Naive thymus-derived CD4-positive, alpha-beta T cell (primary cell): Measurements from ENCODE around the gene HAUS7. TPM values are rescaled to one million over a fixed set of nuclear protein-coding genes. Genes with fewer than 3 reads are reported as not detected.

ENCODE experiments used
- ATAC-seq: fragments of 150-1000 bp; cut with Tn5 transposase; 2 replicates; pipeline ENCODE4 v1.10.0; 2021; ENCODE audit warnings: mild to moderate bottlenecking, moderate library complexity
- CTCF ChIA-PET: fragments of 350-600 bp; sonication (Branson Sonifier 250); formaldehyde crosslinking; loops from one replicate; lab custom pipeline; 2021; ENCODE audit warnings: antibody characterized with exemption; lab: Charles Lee
- POLR2A ChIA-PET: fragments of 350-600 bp; sonication (Branson Sonifier 250); formaldehyde crosslinking; loops from one replicate; lab custom pipeline; 2021; ENCODE audit warnings: antibody characterized with exemption, inconsistent platforms; lab: Charles Lee
- DNase-seq, 9 donors: peaks; one replicate each; pipeline versions ENCODE4 v3.0.0 to v3.0.0-alpha.2; 2020 to 2022; ENCODE audit warnings: mixed read lengths in 1 of 9
- H3K27ac ChIP-seq: one replicate; pipeline ENCODE4 v1.7.0; 2013; ENCODE audit warnings: mild to moderate bottlenecking, low read depth, low read length, moderate library complexity
- H3K27me3 ChIP-seq, 2 donors: one replicate each; pipeline ENCODE4 v1.7.0; 2013; ENCODE audit warnings: low read length in 2 of 2, mild to moderate bottlenecking in 2 of 2, moderate library complexity in 2 of 2; ENCODE audit not compliant: control insufficient read depth in 2 of 2, insufficient read depth in 2 of 2
- H3K36me3 ChIP-seq, 3 experiments: 1 replicate in 2 of 3; 2 replicates in 1 of 3; pipeline ENCODE4 v1.7.0; 2013; ENCODE audit warnings: low read length in 3 of 3, mild to moderate bottlenecking in 3 of 3, moderate library complexity in 1 of 3; ENCODE audit not compliant: insufficient read depth in 3 of 3, control insufficient read depth in 2 of 3
- H3K4me1 ChIP-seq, 2 donors: one replicate each; pipeline ENCODE4 v1.7.0; 2013; ENCODE audit warnings: low read length in 2 of 2, mild to moderate bottlenecking in 2 of 2, moderate library complexity in 1 of 2; ENCODE audit not compliant: control insufficient read depth in 2 of 2, insufficient read depth in 2 of 2
- H3K4me3 ChIP-seq: 2 replicates; pipeline ENCODE4 v1.7.0; 2013; ENCODE audit warnings: mild to moderate bottlenecking, low read length
- H3K9me3 ChIP-seq, 3 experiments: 1 replicate in 2 of 3; 2 replicates in 1 of 3; pipeline ENCODE4 v1.7.0; 2013; ENCODE audit warnings: low read length in 3 of 3; ENCODE audit not compliant: control insufficient read depth in 2 of 3
- H3K27ac Mint-ChIP-seq, 9 donors: one replicate each; pipeline ENCODE4 v1.8.0; 2020 to 2022; ENCODE audit warnings: mixed read lengths in 9 of 9, mild to moderate bottlenecking in 8 of 9, moderate library complexity in 5 of 9, inconsistent platforms in 2 of 9
- H3K27me3 Mint-ChIP-seq, 5 donors: one replicate each; pipeline ENCODE4 v1.8.0; 2021 to 2022; ENCODE audit warnings: mixed read lengths in 5 of 5, mild to moderate bottlenecking in 1 of 5
- H3K36me3 Mint-ChIP-seq, 5 donors: one replicate each; pipeline ENCODE4 v1.8.0; 2020 to 2022; ENCODE audit warnings: mixed read lengths in 5 of 5, mild to moderate bottlenecking in 3 of 5, inconsistent platforms in 1 of 5
- H3K4me1 Mint-ChIP-seq, 7 donors: one replicate each; pipeline ENCODE4 v1.8.0; 2020 to 2022; ENCODE audit warnings: mixed read lengths in 7 of 7, mild to moderate bottlenecking in 3 of 7, inconsistent platforms in 1 of 7
- H3K4me3 Mint-ChIP-seq, 10 donors: one replicate each; pipeline ENCODE4 v1.8.0; 2020 to 2022; ENCODE audit warnings: mild to moderate bottlenecking in 10 of 10, mixed read lengths in 10 of 10, moderate library complexity in 6 of 10, inconsistent platforms in 2 of 10
- H3K9me3 Mint-ChIP-seq, 11 donors: one replicate each; pipeline ENCODE4 v1.8.0; 2020 to 2022; ENCODE audit warnings: mixed read lengths in 11 of 11, mild to moderate bottlenecking in 4 of 11, inconsistent platforms in 1 of 11, moderate library complexity in 1 of 11
- intact Hi-C, 2 donors: fragments of 100-400 bp; cut with micrococcal nuclease; formaldehyde crosslinking; loops; one replicate each; pipeline ENCODE4 v1.15.1; 2023
- polyA plus RNA-seq, 2 donors: library from polyadenylated mRNA; unstranded; fragments of 300-500 nt; fragmentation: Illumina TruSeq; gene quantifications; one replicate each; pipeline ENCODE4 v1.2.3, GENCODE V29; 2021
- total RNA-seq, 6 experiments: library from RNA in 5 of 6; stranded (reverse) in 5 of 6; gene quantifications; 1 replicate in 5 of 6; 2 replicates in 1 of 6; pipeline ENCODE4 v1.2.3 and lab custom pipeline; 2021 to 2026

Gene HAUS7
- total and polyA plus RNA-seq, 7 experiments from 2014 or later, result 20.7 to 44.8 (median 28.4) TPM

DNA sequence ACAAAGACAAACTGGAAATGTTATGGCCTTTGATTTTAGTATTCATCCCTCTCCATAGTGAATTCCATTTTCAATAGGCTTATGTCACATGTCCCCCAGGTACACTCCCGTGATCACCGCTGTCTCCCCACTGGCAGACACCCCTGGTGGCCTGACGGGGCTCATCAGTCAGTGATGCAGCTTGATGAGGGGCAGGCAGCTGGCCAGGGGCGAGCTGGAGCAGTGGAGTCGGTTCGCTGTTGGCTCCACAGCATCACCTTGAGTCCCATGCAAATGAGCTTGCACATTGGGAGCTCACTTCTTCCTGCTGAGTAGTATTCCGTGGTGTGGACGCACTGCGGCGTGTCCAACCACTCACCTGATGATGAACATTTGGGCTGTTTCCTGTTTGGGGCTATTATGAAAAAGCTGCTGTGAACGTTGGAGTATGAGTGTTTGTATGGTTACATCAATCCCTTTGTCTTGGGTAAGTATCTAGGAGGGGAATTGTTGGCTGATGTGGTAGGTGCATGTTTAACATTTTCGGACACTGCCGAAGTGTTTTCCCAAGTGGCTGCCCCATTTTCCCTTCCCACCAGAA is 29.7 kb downstream of the HAUS7 start:
- Histone ChIP-seq H3K27ac (no peak overlapping the region), H3K27me3 (no peaks in the 10 kb centered on the region), H3K36me3 (no peaks in the 10 kb centered on the region), H3K4me1 (no peaks in the 10 kb centered on the region), H3K9me3 (no peaks in the 10 kb centered on the region), H3K4me3 (no peak overlapping the region)
- intact Hi-C loops, result no loop called here
- Mint-ChIP-seq H3K27ac (no peak overlapping the region), H3K4me1 (no peaks in the 10 kb centered on the region), H3K9me3 (peaks cover 0 to 5% (median 0%) of the 10 kb centered on the region in 11 donors), H3K4me3 (no peak overlapping the region), H3K27me3 (peaks cover 0 to 2% (median 0%) of the 10 kb centered on the region in 5 donors), H3K36me3 (no peaks in the 10 kb centered on the region)
- CTCF ChIA-PET, result no interaction called here
- ATAC-seq, result no peak
- POLR2A ChIA-PET, result no interaction called here
- DNase-seq, result no peak

- intact Hi-C loops, result no loop called here
Observed at GRCh38 chrX:153439977-153440376, 30.4 kb downstream of the HAUS7 start.

GRCh38 chrX:153438532-153438931 is 31.8 kb downstream of the HAUS7 start:
- ChIA-PET CTCF (no interaction called here), POLR2A (no interaction called here)
- Histone ChIP-seq H3K27me3 (no peaks in the 10 kb centered on the region), H3K9me3 (no peaks in the 10 kb centered on the region), H3K4me3 (no peak overlapping the region), H3K27ac (no peak overlapping the region), H3K4me1 (no peaks in the 10 kb centered on the region), H3K36me3 (no peaks in the 10 kb centered on the region)
- H3K36me3 Mint-ChIP-seq, result no peaks in the 10 kb centered on the region
- intact Hi-C loops, result no loop called here
- H3K27me3 Mint-ChIP-seq, result peaks cover 0 to 2% (median 0%) of the 10 kb centered on the region in 5 donors
- no peak overlapping the region for H3K4me3 Mint-ChIP-seq
- H3K4me1 Mint-ChIP-seq, result no peaks in the 10 kb centered on the region
- DNase-seq (no peak), ATAC-seq (no peak)
- H3K9me3 Mint-ChIP-seq, result peaks cover 0 to 5% (median 0%) of the 10 kb centered on the region in 11 donors
- H3K27ac Mint-ChIP-seq, result no peak overlapping the region

More at GRCh38 chrX:153439977-153440376, 30.4 kb downstream of the HAUS7 start:
- H3K36me3 Mint-ChIP-seq, result no peaks in the 10 kb centered on the region
- Histone ChIP-seq H3K9me3 (no peaks in the 10 kb centered on the region), H3K4me1 (no peaks in the 10 kb centered on the region), H3K27me3 (no peaks in the 10 kb centered on the region), H3K4me3 (no peak overlapping the region), H3K27ac (no peak overlapping the region), H3K36me3 (no peaks in the 10 kb centered on the region)
- ATAC-seq, result no peak
- H3K4me1 Mint-ChIP-seq, result no peaks in the 10 kb centered on the region
- H3K4me3 Mint-ChIP-seq, result no peak overlapping the region
- peaks cover 0 to 5% (median 0%) of the 10 kb centered on the region in 11 donors for H3K9me3 Mint-ChIP-seq
- H3K27ac Mint-ChIP-seq, result peak overlapping the region in 1 of 9 donors; percentile 26
- CTCF ChIA-PET, result interaction anchor here (0.6 kb wide), 1 partner anchor 1100 kb away, joined by 7 read pairs; no protein-coding TSS in a partner anchor
- POLR2A ChIA-PET, result no interaction called here
- DNase-seq, result no peak
- peaks cover 0 to 2% (median 0%) of the 10 kb centered on the region in 5 donors for H3K27me3 Mint-ChIP-seq

DNA sequence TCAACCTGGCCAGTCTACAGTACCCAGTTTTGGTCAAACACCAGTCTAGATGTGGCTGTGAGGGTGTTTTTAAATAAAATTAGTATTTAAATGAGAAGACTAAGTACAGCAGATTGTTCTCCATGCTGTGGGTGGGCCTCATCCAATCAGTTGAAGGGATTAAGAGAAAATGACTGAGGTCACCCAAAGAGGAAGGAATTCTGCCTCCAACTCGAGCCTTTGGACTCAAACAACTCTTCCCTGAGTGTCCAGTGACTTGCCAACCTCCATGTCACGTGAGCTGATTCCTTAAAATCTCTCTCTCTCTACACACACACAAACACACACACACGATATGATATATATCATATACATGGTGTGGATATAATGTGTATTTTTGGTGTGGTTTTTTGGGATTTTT is 34.5 kb downstream of the HAUS7 start:
- Mint-ChIP-seq H3K9me3 (peaks cover 0 to 9% (median 0%) of the 10 kb centered on the region in 11 donors), H3K27me3 (peaks cover 0 to 4% (median 0%) of the 10 kb centered on the region in 5 donors), H3K27ac (peak overlapping the region in 1 of 9 donors; percentile 62), H3K36me3 (no peaks in the 10 kb centered on the region), H3K4me1 (no peaks in the 10 kb centered on the region), H3K4me3 (no peak overlapping the region)
- no peaks in the 10 kb centered on the region for H3K27me3 ChIP-seq
- no peak overlapping the region for H3K27ac ChIP-seq
- intact Hi-C loops, result no loop called here
- no peak overlapping the region for H3K4me3 ChIP-seq
- DNase-seq (no peak), ATAC-seq (no peak)
- H3K36me3 ChIP-seq, result no peaks in the 10 kb centered on the region
- ChIA-PET POLR2A (no interaction called here), CTCF (no interaction called here)
- H3K4me1 ChIP-seq, result no peaks in the 10 kb centered on the region
- no peaks in the 10 kb centered on the region for H3K9me3 ChIP-seq

DNA sequence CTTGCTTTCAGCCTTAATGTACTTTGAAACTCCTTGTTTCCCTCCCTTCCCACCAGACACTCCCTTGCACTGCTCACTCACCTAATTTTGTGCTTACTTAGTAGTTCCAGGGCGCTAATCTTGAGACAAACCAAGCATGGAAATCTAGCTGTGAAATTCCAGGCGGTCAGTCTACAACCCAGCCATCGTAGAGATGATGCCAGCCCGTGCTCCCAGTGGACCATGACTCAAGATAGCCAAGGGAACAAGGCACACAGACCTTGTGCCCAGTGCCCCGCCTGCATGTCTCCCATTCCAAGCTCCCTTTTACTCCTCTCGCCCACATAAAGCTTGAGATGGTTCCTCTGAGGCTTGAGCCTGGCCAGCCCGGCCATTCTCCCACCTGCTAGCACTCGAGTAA is 35.6 kb downstream of the HAUS7 start:
- Mint-ChIP-seq H3K4me3 (no peak overlapping the region), H3K27ac (no peak overlapping the region), H3K9me3 (peaks cover 0 to 12% (median 2%) of the 10 kb centered on the region in 11 donors), H3K27me3 (peaks cover 0 to 10% (median 2%) of the 10 kb centered on the region in 5 donors), H3K36me3 (peaks cover 0 to 5% (median 0%) of the 10 kb centered on the region in 5 donors), H3K4me1 (no peaks in the 10 kb centered on the region)
- Histone ChIP-seq H3K4me3 (no peak overlapping the region), H3K27me3 (no peaks in the 10 kb centered on the region), H3K27ac (no peak overlapping the region), H3K36me3 (no peaks in the 10 kb centered on the region), H3K4me1 (no peaks in the 10 kb centered on the region), H3K9me3 (no peaks in the 10 kb centered on the region)
- POLR2A ChIA-PET, result no interaction called here
- intact Hi-C loops, result no loop called here
- ATAC-seq (no peak), DNase-seq (no peak)
- CTCF ChIA-PET, result no interaction called here

GRCh38 chrX:153433781-153434285 is 36.5 kb downstream of the HAUS7 start:
- no peak overlapping the region for H3K27ac Mint-ChIP-seq
- ATAC-seq (no peak), DNase-seq (no peak)
- CTCF ChIA-PET, result no interaction called here
- no peaks in the 10 kb centered on the region for H3K9me3 ChIP-seq
- no peaks in the 10 kb centered on the region for H3K36me3 ChIP-seq
- H3K4me3 Mint-ChIP-seq, result no peak overlapping the region
- H3K27me3 ChIP-seq, result no peaks in the 10 kb centered on the region
- no peak overlapping the region for H3K4me3 ChIP-seq
- no peak overlapping the region for H3K27ac ChIP-seq
- intact Hi-C loops, result no loop called here
- H3K36me3 Mint-ChIP-seq, result peaks cover 0 to 5% (median 0%) of the 10 kb centered on the region in 5 donors
- no peaks in the 10 kb centered on the region for H3K4me1 ChIP-seq
- no peaks in the 10 kb centered on the region for H3K4me1 Mint-ChIP-seq
- POLR2A ChIA-PET, result no interaction called here
- H3K27me3 Mint-ChIP-seq, result peaks cover 0 to 10% (median 2%) of the 10 kb centered on the region in 5 donors
- H3K9me3 Mint-ChIP-seq, result peaks cover 0 to 12% (median 2%) of the 10 kb centered on the region in 11 donors

- intact Hi-C loops, result no loop called here
- H3K9me3 Mint-ChIP-seq, result peaks cover 0 to 12% (median 2%) of the 10 kb centered on the region in 11 donors
- H3K36me3 Mint-ChIP-seq, result peaks cover 0 to 5% (median 0%) of the 10 kb centered on the region in 5 donors
- no peaks in the 10 kb centered on the region for H3K4me1 ChIP-seq
- DNase-seq (no peak), ATAC-seq (no peak)
- no peaks in the 10 kb centered on the region for H3K36me3 ChIP-seq
- no peaks in the 10 kb centered on the region for H3K4me1 Mint-ChIP-seq
- no peaks in the 10 kb centered on the region for H3K27me3 ChIP-seq
- H3K9me3 ChIP-seq, result no peaks in the 10 kb centered on the region
- H3K4me3 Mint-ChIP-seq, result no peak overlapping the region
- ChIA-PET POLR2A (no interaction called here), CTCF (no interaction called here)
- peaks cover 0 to 10% (median 0%) of the 10 kb centered on the region in 5 donors for H3K27me3 Mint-ChIP-seq
- no peak overlapping the region for H3K27ac Mint-ChIP-seq
- no peak overlapping the region for H3K4me3 ChIP-seq
- no peak overlapping the region for H3K27ac ChIP-seq
Observed at GRCh38 chrX:153433161-153433680, 37.2 kb downstream of the HAUS7 start.
